K562 (cell line): Measurements from ENCODE around the gene FMN2. TPM values are rescaled to one million over a fixed set of nuclear protein-coding genes. Genes with fewer than 3 reads are reported as not detected.

ENCODE experiments used
- ATAC-seq: fragments of 200-7000 bp; cut with Tn5 transposase; 3 replicates; pipeline ENCODE4 v1.9.1; 2020; ENCODE audit warnings: moderate library complexity
- BruUV-seq: library from RNA; stranded (reverse); fragments of 400-500 nt; replicated peaks from 2 replicates; lab custom pipeline; 2021; lab: Mats Ljungman, UMichigan
- CTCF ChIA-PET: fragments of 300-600 bp; formaldehyde crosslinking; extraction: SDS; loops from one replicate; lab custom pipeline; 2021; ENCODE audit warnings: low intra/inter-chr PET ratio; lab: Yijun Ruan, JAX
- POLR2A ChIA-PET: fragments of 300-600, 350-650 bp; sonication (Branson Sonifier 250); formaldehyde crosslinking; extraction: SDS; loops from one replicate; lab custom pipeline; 2021; ENCODE audit warnings: antibody characterized with exemption, inconsistent platforms; lab: Yijun Ruan, JAX
- DNase-seq, 4 experiments: peaks; one replicate each; pipeline versions ENCODE4 v3.0.0 to v3.0.0-alpha.2; 2011 to 2018; ENCODE audit warnings: low spot score in 3 of 4, mixed read lengths in 3 of 4; ENCODE audit errors: extremely low read depth in 1 of 4
- FAIRE-seq: peaks from 2 replicates; lab custom pipeline; 2011; peaks lifted over from hg19 to GRCh38; lab: Jason Lieb, UNC
- H2AFZ ChIP-seq: 2 replicates; pipeline ENCODE4 v1.6.0; 2011; ENCODE audit warnings: low read depth, low read length, control low read depth, inconsistent platforms
- H3K27ac ChIP-seq: fragments of 200-600 bp; 3 replicates; pipeline ENCODE4 v1.8.0; 2011; ENCODE audit warnings: low read depth, mild to moderate bottlenecking, control low read depth, inconsistent platforms, low read length, moderate library complexity, mixed read lengths; ENCODE audit errors: extremely low read depth
- H3K27me3 ChIP-seq, 2 experiments: fragments of 300-600 bp in 1 of 2; 2 replicates in 1 of 2; 3 replicates in 1 of 2; pipeline versions ENCODE4 v1.6.0 to v1.8.0; 2011; ENCODE audit warnings: inconsistent platforms in 2 of 2, low read length in 2 of 2, mild to moderate bottlenecking in 1 of 2, mixed read lengths in 1 of 2, moderate library complexity in 1 of 2; ENCODE audit not compliant: control insufficient read depth in 2 of 2, insufficient read depth in 2 of 2
- H3K36me3 ChIP-seq: fragments of 300-600 bp; 3 replicates; pipeline ENCODE4 v1.8.0; 2011; ENCODE audit warnings: mild to moderate bottlenecking, low read length, inconsistent platforms; ENCODE audit not compliant: control insufficient read depth, insufficient read depth
- H3K4me1 ChIP-seq, 2 experiments: fragments of 200-600 bp in 1 of 2; replicated peaks in 1 of 2; 2 replicates in 1 of 2; 3 replicates in 1 of 2; pipeline versions ENCODE4 v1.5.1 to v1.8.0; 2011; ENCODE audit warnings: inconsistent platforms in 2 of 2, low read length in 2 of 2, mild to moderate bottlenecking in 1 of 2, mixed read lengths in 1 of 2, moderate library complexity in 1 of 2; ENCODE audit not compliant: control insufficient read depth in 2 of 2, insufficient read depth in 2 of 2
- H3K4me2 ChIP-seq: 2 replicates; pipeline ENCODE4 v1.6.1; 2011; ENCODE audit warnings: low read length, control low read depth, inconsistent platforms, mixed read lengths; ENCODE audit not compliant: insufficient read depth
- H3K4me3 ChIP-seq: fragments of 200-600 bp; sonication (generic), shearing (Covaris generic); 2 replicates; pipeline ENCODE4 v1.5.1; 2016; ENCODE audit warnings: control low read depth, inconsistent platforms
- H3K79me2 ChIP-seq: fragments of 200-600 bp; 3 replicates; pipeline ENCODE4 v1.8.0; 2011; ENCODE audit warnings: low read length, inconsistent platforms; ENCODE audit not compliant: control insufficient read depth, insufficient read depth
- H3K9ac ChIP-seq, 2 experiments: 2 replicates each; pipeline versions ENCODE4 v1.6.0 to v1.6.1; 2011; ENCODE audit warnings: low read depth in 2 of 2, low read length in 2 of 2, control low read depth in 1 of 2, inconsistent platforms in 1 of 2, mild to moderate bottlenecking in 1 of 2, mixed read lengths in 1 of 2; ENCODE audit not compliant: insufficient read depth in 1 of 2
- H3K9me1 ChIP-seq: one replicate; pipeline ENCODE4 v1.6.0; 2011; ENCODE audit warnings: inconsistent platforms, mild to moderate bottlenecking, low read length, moderate library complexity; ENCODE audit not compliant: control insufficient read depth, insufficient read depth
- H3K9me3 ChIP-seq: replicated peaks from 2 replicates; pipeline ENCODE4 v1.5.1; 2011; ENCODE audit warnings: low read depth, low read length, inconsistent platforms; ENCODE audit not compliant: control insufficient read depth, insufficient read depth
- H4K20me1 ChIP-seq: replicated peaks from 2 replicates; pipeline ENCODE4 v1.6.1; 2011; ENCODE audit warnings: low read length, inconsistent platforms, mixed read lengths; ENCODE audit not compliant: control insufficient read depth, insufficient read depth
- ARHGAP35 ChIP-seq: fragments of 450-650 bp; IDR thresholded peaks from 2 replicates; pipeline ENCODE4 v1.6.1; 2018; ENCODE audit not compliant: partially characterized antibody
- CSDE1 ChIP-seq, 2 experiments: fragments of 450-650 bp; IDR thresholded peaks; 2 replicates each; pipeline ENCODE4 v1.6.1; 2016; ENCODE audit warnings: mild to moderate bottlenecking in 1 of 2
- REST ChIP-seq, 2 experiments: fragments of 450-650 bp; formaldehyde crosslinking in 1 of 2; IDR thresholded peaks; 2 replicates each; pipeline versions ENCODE4 v1.4.0 to v1.6.1; 2014 to 2020; ENCODE audit warnings: mild to moderate bottlenecking in 2 of 2, borderline replicate concordance in 1 of 2, low read depth in 1 of 2
- TAF7 ChIP-seq: fragments of 450-650 bp; IDR thresholded peaks from 2 replicates; pipeline ENCODE4 v1.6.1; 2016; ENCODE audit warnings: missing genetic modification characterization, missing compliant biosample characterization
- ZNF511 ChIP-seq: sonication (generic); formaldehyde crosslinking; IDR thresholded peaks from 2 replicates; pipeline ENCODE4 v1.8.0; 2022; ENCODE audit warnings: mild to moderate bottlenecking, missing genetic modification reagents
- WGBS: fragments of 100-300 bp; shearing (Covaris generic); methylation state at CpG from one replicate; pipeline ENCODE4 v1.1.6; 2016; ENCODE audit warnings: low coverage, mixed read lengths; ENCODE audit not compliant: insufficient coverage; ENCODE audit errors: missing lambda C conversion rate; 5-methylcytosine and 5-hydroxymethylcytosine counted together
- in situ Hi-C: fragments of 300-500 bp; cut with MboI; formaldehyde crosslinking; loops from 4 replicates; pipeline ENCODE4 v1.15.0; 2018; ENCODE audit warnings: inconsistent platforms, mixed read lengths
- intact Hi-C: fragments of 100-400 bp; cut with micrococcal nuclease; formaldehyde crosslinking; loops from 2 replicates; pipeline ENCODE4 v1.14.2; 2022
- polyA plus RNA-seq, 8 experiments: library from polyadenylated mRNA; depleted of rRNA in 4 of 8; stranded (reverse) in 5 of 8; unstranded in 3 of 8; fragments of >200 nt; fragmentation: Nextera tagmentation in 2 of 8; fragmentation: Illumina TruSeq in 1 of 8; extraction: Ambion mirVana in 2 of 8; extraction: Trizol in 1 of 8; gene quantifications; 2 replicates each; pipeline versions ENCODE4 v1.2.1 to v1.2.3, GENCODE V29; 2011 to 2014; ENCODE audit warnings: inconsistent platforms in 1 of 8, missing spikeins in 1 of 8
- total RNA-seq, 7 experiments: library from RNA; depleted of rRNA in 6 of 7; stranded (reverse); fragments of >200 nt in 6 of 7; fragmentation: Illumina TruSeq in 2 of 7; extraction: Trizol in 2 of 7; gene quantifications; 2 replicates each; pipeline versions ENCODE4 v1.2.1 to v1.2.3, GENCODE V29; 2011 to 2021; ENCODE audit warnings: low replicate concordance in 1 of 7

Gene FMN2
- total and polyA plus RNA-seq, 9 of the 15 experiments (the other 6 are each of a cell fraction or from before 2014, with no cell fraction given): 0.15 to 0.45 (median 0.16) TPM; not detected in 3

GRCh38 chr1:240122639-240123613, 31.2 kb downstream of the FMN2 start:
- H3K9me3 ChIP-seq: no peaks in the 10 kb centered on the region
- in situ Hi-C loops: no loop called here
- H3K27ac ChIP-seq: no peak overlapping the region
- no peak overlapping the region for H3K4me3 ChIP-seq
- no peak for DNase-seq
- no peaks in the 10 kb centered on the region for H4K20me1 ChIP-seq
- H3K4me1 ChIP-seq: no peaks in the 10 kb centered on the region
- intact Hi-C loops: no loop called here
- no peaks in the 10 kb centered on the region for H3K36me3 ChIP-seq
- TF ChIP-seq REST (IDR thresholded peaks at IDR 0.05; ENCODE audit: borderline replicate concordance): no peak
- no peak for TF ChIP-seq REST (CRISPR knock-in tag; IDR thresholded peaks at IDR 0.05; ENCODE audit: low read depth)
- no peak for TF ChIP-seq ARHGAP35
- no peak for TF ChIP-seq TAF7 (tag)
- no peak for TF ChIP-seq CSDE1 (IDR thresholded peaks at IDR 0.05)
- TF ChIP-seq ZNF511 (CRISPR knock-in tag): no peak
- no peak for FAIRE-seq
- H2AFZ ChIP-seq: no peak overlapping the region
- WGBS: 0% methylated on average over 20 of the region's 20 CpGs
- POLR2A ChIA-PET: interaction anchor here (0.5 to 0.8 kb wide), 2 partner anchors 26 to 1867 kb away, joined by 3 read pairs; no protein-coding TSS in a partner anchor
- no peak for ATAC-seq
- no peaks in the 10 kb centered on the region for H3K79me2 ChIP-seq
- no peaks in the 10 kb centered on the region for H3K27me3 ChIP-seq
- CTCF ChIA-PET: no interaction called here
- H3K9ac ChIP-seq: no peak overlapping the region
- H3K4me2 ChIP-seq: no peak overlapping the region
- BruUV-seq: no TSS peak
- H3K9me1 ChIP-seq: no peaks in the 10 kb centered on the region
